ENCODE results near the gene LNX1.

GRCh38 chr4:53545273-53545672 lies 46.0 kb downstream of the LNX1 start:
- TF ChIP-seq RNF2 (IDR thresholded peaks at IDR 0.05; ENCODE audit: borderline replicate concordance, low read depth) (no peak), CEBPB (IDR thresholded peaks at IDR 0.05) (no peak), ZNF302 (CRISPR knock-in tag; IDR thresholded peaks at IDR 0.05) (no peak), CTCF (IDR thresholded peaks at IDR 0.05) (no peak)
